ENCODE data around the gene OSBPL6.

OSBPL6 gene

GRCh38 chr2:178241844-178242551 lies 47.7 kb downstream of the OSBPL6 start:
- peak; percentile 71 for DNase-seq

GRCh38 chr2:178242552-178242883 lies 48.2 kb downstream of the OSBPL6 start:
- DNase-seq = no peak

- DNase-seq = no peak
Observed at GRCh38 chr2:178243961-178244360, 49.6 kb downstream of the OSBPL6 start.

DNA sequence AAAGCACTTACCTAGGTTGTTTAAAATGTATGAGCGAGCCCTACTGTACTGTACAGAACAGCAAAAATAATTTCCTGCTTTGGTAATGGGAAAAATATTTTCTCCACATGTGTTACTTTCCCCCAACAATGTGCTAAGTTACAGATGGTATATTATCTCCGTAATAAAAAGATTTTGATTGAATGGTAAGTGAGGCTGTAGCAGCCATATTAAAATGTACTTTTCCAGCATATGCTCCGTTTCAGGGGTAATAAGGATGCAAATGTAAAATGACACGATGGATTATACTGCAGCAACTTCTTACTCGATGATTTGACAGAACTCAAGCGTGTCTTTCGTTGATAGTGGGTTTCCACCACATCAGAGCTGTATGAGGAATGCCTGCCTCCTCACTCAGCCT lies 50.5 kb downstream of the OSBPL6 start:
- DNase-seq = no peak

GRCh38 chr2:178246696-178247095 lies 52.4 kb downstream of the OSBPL6 start:
- DNase-seq = no peak

DNA sequence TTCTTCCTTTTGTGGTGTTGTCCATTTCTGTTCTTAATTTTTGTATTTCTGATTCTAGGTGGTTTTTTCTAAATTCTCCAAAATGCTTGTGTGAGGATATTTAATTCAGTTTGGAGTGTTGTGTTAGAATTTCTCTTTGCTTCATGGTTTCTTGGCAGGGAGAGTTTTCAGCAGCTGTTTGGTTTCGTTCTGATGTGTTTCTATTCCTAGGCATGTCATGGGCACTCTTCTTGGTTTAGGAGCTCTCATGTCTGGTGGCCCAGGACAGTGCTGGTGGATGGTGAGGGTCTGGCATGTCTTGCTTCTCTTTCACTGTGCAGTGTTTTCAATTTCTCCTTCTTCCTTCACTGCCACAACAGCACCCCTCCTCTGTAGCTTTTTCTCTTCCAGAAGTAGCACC lies 52.9 kb downstream of the OSBPL6 start:
- no peak for DNase-seq

DNA sequence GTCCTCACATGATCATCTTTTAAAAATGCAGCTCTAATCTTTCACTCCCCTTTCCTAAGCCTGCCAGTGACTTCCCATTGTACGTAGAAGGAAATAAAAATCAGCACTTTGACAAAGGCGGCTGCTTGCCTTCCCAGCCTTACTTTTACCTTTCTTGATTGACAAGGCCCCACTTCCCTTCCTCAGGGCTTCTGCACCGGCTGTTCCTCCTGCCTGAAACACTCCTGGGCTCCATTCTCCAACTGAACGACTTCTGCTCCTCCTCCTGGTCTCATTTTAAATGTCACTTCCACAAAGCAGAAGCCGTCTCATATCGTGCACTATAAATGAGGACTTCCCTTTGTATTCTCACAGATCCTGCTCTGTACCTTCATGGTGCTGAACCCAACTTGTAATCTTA lies 56.1 kb downstream of the OSBPL6 start:
- DNase-seq = no peak

DNA sequence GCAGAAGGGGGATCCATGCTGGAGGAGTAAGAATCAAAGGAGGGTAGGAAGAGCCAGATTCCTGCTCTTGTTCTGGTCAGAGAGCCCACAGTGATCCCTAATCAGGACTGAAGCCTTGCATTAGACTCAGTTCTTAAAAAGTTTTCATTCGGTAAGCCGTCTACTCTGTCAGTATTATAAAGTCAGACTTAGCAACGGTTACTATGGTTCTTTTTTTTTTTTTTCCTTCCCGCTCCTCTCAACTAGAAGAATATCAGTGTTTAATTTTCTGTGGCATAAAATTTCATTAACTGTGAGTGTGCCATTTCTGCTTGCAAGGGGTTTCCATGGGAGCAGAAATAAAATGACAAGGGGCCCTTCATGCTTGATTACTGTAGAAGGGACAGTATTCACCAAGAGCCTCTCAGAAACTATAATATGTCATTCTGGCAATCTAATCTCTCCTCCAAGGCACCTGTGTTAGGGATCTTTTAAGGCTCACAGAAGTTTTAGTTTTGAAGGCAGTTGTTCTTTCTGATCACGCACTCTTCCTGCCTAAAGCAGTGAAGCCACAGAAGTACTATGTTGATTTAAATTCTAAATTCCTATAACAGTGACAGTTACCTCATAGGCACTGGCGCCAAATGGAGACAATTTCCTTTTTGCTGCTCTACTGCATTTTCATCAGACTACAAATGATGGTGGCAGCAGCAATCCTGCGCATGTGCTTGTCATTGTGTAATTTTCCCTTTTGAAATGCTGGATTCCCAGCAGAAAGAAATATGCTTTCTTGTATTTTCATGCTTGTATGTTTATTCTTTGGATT lies 57.0 kb downstream of the OSBPL6 start:
- DNase-seq = no peak

GRCh38 chr2:178256382-178257042 lies 62.2 kb downstream of the OSBPL6 start:
- no peak for DNase-seq

DNA sequence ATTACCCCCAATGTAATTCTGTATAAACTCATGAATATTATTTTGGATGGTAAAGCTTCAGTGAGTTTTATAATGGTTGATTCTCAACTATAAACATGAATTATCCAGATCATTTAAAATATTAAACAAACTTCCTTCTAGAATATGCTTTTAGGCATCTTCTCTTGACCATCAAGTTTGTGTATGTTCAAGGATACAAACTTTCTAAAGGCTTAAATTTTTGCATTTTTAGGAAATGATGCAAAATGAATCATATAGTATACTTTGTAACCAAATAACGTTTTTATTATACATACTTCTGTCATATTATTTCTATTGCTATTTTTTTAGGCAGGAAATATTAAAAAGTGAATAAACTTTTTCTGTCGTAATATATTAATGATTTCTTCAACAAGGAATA lies 62.8 kb downstream of the OSBPL6 start:
- DNase-seq = no peak

DNA sequence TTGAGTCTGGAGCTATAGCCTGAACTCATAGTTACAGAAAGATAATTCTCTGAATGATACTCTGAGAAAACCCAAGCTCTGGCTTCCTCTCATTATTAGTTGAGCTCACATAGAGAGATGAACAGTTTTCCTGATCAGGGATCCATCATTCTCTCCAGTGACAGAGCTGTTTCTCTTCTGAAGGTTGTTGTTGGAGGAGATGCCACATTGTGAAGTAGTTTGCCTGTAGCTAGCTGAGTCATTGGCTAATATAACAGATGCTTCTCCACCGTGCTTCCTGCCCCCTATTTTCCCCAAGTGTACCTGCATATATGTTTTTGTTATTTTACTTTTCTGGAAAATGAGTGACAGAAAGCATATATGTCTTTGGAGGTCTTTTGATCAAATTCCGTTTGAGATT lies 64.6 kb downstream of the OSBPL6 start:
- DNase-seq = no peak

DNA sequence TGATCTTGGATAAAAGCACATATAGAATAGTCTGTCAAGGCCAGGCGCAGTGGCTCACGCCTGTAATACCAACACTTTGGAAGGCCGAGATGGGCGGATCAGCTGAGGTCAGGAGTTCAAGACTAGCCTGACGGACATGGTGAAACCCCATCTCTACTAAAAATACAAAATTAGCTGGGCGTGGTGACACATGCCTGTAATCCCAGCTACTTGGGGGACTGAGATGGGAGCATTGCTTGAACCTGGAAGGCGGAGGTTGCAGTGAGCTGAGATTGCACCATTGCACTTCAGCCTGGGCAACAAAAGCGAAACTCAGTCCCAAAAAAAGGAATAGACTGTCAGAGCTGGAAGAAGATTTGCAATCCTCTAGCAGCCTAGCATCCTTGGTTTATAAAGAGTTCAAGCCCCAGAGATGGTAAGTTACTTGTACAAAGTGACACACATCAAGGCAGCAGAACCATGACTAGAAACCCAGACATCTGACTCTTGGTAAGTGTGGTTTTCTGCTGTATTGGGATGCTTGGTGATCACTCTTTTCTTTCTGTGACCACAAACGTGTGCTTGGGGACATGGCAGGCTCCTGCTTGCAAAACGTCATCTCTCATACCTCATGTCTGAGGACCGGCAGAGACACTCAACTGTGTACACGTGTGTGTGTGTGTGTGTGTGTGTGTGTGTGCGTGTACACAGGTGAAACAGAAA lies 69.0 kb downstream of the OSBPL6 start:
- DNase-seq = no peak

- no peak for DNase-seq
Observed at GRCh38 chr2:178264211-178264610, 69.9 kb downstream of the OSBPL6 start.

- DNase-seq = no peak
Observed at GRCh38 chr2:178265851-178266250, 71.5 kb downstream of the OSBPL6 start.

- DNase-seq = no peak
Observed at GRCh38 chr2:178266445-178266844, 72.1 kb downstream of the OSBPL6 start.

GRCh38 chr2:178267660-178268059 lies 73.3 kb downstream of the OSBPL6 start:
- DNase-seq = no peak

- DNase-seq = no peak
Observed at GRCh38 chr2:178268435-178268834, 74.1 kb downstream of the OSBPL6 start.

DNA sequence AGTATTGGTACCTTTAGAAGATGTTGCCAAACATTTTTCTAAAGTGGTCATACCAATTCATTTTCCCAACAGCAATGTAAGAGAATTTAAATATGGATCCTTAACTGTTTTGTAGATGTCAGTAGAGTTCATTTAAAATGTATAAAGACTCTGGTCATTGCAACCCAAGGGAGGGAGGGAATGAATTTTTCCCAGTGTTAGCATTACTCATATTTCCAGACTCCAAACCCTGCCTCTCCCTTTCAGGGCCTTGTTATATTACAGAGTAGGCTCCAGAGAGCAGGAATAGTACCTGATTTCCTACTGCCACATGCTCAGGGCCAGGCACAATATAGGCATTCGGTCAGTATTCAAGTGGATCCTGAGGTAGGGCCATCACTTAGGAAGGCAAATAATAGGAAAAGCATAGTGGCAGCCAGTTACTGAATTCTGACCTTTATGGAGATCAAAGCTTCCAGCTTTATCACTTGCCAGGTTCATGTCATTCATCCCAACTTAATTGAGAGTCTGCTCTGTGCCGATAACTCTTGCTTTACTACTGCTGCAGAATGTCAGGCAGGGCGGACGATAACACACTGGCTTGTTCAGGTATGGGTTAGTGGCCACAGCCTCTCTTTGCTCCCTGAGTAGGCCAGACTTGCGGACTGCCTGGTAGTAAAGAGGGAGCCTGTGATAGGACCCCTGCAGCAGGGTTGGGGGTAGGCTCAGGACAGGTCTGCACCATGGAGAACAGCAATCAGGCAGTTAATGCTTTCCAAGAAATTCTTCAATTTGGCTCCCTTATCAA lies 75.3 kb downstream of the OSBPL6 start:
- DNase-seq = no peak

DNA sequence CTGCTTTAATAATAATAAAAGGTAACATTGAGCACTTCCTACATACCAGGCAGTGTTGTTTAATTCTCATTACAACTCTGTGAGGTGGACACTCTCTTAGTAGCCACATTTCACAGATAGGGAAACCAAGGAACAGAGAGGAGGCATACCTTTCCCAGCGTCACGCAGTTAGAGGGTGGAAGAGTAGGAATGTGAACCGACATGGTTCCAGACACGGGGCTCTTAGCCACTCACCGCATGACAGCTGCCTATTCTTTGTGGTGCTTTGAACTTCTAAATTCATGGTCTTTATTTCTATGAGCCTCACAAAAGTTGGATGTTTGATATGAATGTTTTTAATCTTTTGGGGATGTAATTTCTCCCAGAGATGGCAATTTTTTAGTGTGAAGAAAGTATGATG lies 76.0 kb downstream of the OSBPL6 start:
- DNase-seq = no peak

- no peak for DNase-seq
Observed at GRCh38 chr2:178271094-178271493, 76.8 kb downstream of the OSBPL6 start.

DNA sequence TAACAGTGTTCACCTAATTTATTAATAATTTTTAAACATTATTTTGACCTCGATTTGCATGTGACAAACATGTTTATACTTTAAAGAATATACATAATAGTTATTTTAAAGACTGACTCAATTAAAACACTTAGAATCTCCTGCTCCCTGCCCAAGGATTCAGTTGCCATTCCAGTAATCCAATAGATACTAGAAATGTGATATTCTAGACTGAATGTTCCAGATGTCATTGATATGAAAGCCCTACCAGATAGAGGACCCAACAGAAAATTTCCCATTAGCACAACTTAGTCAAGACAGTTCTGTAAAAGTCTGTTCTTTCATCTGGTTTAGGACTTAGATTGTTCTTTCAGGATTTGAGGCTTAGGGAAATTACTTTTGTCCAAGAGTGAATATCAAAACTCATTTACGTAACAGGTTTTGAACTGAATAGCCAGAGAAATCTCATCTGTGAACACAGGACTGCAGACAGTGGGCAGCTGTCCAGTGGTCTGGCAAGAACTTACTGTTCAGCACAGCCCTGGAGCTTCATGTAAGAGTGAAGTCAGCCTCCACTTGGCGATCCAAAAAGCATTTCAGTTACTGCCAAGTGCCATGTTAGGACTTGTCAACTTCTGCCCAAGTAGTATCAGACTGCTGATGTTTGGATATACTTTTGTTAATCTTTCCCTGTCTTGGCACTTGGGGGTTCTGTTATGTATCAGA lies 77.5 kb downstream of the OSBPL6 start:
- DNase-seq = no peak

DNA sequence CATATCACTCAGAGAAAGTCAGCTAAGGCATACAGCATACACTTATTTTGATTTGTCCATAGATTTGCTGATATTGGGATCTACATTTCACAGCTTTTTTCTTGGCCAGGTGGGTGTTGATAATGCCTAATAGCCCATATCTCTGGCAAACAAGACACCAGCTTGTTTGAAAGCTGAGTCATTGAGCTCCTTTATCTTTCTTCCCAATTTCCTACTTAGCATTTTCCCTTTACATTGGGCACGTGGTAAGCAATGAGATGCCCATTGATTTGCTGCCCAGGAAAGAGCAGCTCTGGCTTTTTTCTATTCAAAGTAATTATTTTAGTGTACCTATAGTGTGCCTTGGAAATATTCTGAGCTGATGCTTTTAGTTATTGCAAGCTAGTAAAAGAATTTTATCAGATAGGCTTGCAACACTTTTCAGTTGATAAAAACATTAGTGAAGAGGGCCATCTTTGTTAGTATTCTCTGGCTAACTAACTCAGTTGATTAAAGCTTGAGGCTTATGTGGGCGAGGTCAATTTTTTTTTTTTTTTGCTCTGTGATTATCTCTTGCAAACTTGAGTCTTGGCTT lies 79.6 kb downstream of the OSBPL6 start:
- DNase-seq = no peak
